HEK293 (cell line): ENCODE data around the gene MUC5B.

ENCODE experiments used
- CTCF ChIA-PET: fragments of 350-600 bp; formaldehyde crosslinking; extraction: SDS; loops from one replicate; lab custom pipeline; 2021; ENCODE audit warnings: antibody characterized with exemption; lab: Yijun Ruan, JAX
- POLR2A ChIA-PET: fragments of 300-600 bp; formaldehyde crosslinking; extraction: SDS; loops from one replicate; lab custom pipeline; 2020; ENCODE audit warnings: antibody characterized with exemption, inconsistent platforms; lab: Yijun Ruan, JAX
- H3K27ac ChIP-seq: fragments of 200-500 bp; sonication (Bioruptor generic); 2 replicates; pipeline ENCODE4 v1.5.1; 2014; ENCODE audit warnings: low read depth, low read length, control low read depth, inconsistent platforms; ENCODE audit errors: extremely low read depth
- H3K36me3 ChIP-seq, 2 experiments: fragments of 200-500 bp in 1 of 2; sonication (Bioruptor generic) in 1 of 2; 1 replicate in 1 of 2; 2 replicates in 1 of 2; pipeline ENCODE4 v1.5.1; 2014 to 2017; ENCODE audit warnings: inconsistent platforms in 2 of 2, low read length in 2 of 2; ENCODE audit not compliant: control insufficient read depth in 2 of 2, insufficient read depth in 1 of 2
- H3K4me1 ChIP-seq: fragments of 200-500 bp; sonication (Bioruptor generic); 2 replicates; pipeline ENCODE4 v1.5.1; 2014; ENCODE audit warnings: mild to moderate bottlenecking, low read length, inconsistent platforms; ENCODE audit not compliant: control insufficient read depth, insufficient read depth
- H3K4me3 ChIP-seq: 2 replicates; pipeline ENCODE4 v1.5.1; 2011; ENCODE audit warnings: low read depth, mild to moderate bottlenecking, control low read depth, low read length, moderate library complexity
- H3K9me3 ChIP-seq: fragments of 200-500 bp; sonication (Bioruptor generic); 2 replicates; pipeline ENCODE4 v1.5.1; 2014; ENCODE audit warnings: low read depth, low read length, inconsistent platforms; ENCODE audit not compliant: control insufficient read depth, insufficient read depth
- HOXA7 ChIP-seq: sonication (generic); formaldehyde crosslinking; IDR thresholded peaks from 2 replicates; pipeline ENCODE4 v1.8.1; 2022; ENCODE audit warnings: missing genetic modification reagents, borderline replicate concordance
- PRDM6 ChIP-seq: fragments of 450-650 bp; formaldehyde crosslinking; IDR thresholded peaks from 2 replicates; pipeline ENCODE4 v1.5.1; 2017; ENCODE audit warnings: missing biosample characterization, missing genetic modification characterization
- RBAK ChIP-seq: fragments of 450-650 bp; formaldehyde crosslinking; IDR thresholded peaks from 2 replicates; pipeline ENCODE4 v1.5.1; 2016; ENCODE audit warnings: missing biosample characterization, missing genetic modification characterization
- TRIM28 ChIP-seq: IDR thresholded peaks from 2 replicates; pipeline ENCODE4 v1.6.1; 2011; ENCODE audit warnings: low read length, control low read depth, borderline replicate concordance
- YY1 ChIP-seq: fragments of 450-650 bp; formaldehyde crosslinking; IDR thresholded peaks from 2 replicates; pipeline ENCODE4 v1.5.1; 2018; ENCODE audit warnings: missing biosample characterization, missing genetic modification characterization
- ZBTB17 ChIP-seq: fragments of 450-650 bp; formaldehyde crosslinking; IDR thresholded peaks from 2 replicates; pipeline ENCODE4 v1.5.1; 2016; ENCODE audit warnings: missing biosample characterization, missing genetic modification characterization
- ZFP37 ChIP-seq: fragments of 450-650 bp; formaldehyde crosslinking; IDR thresholded peaks from 2 replicates; pipeline ENCODE4 v1.5.1; 2016; ENCODE audit warnings: missing biosample characterization, missing genetic modification characterization
- ZNF133 ChIP-seq: fragments of 450-650 bp; formaldehyde crosslinking; IDR thresholded peaks from 2 replicates; pipeline ENCODE4 v1.5.1; 2016; ENCODE audit warnings: missing biosample characterization, missing genetic modification characterization
- ZNF169 ChIP-seq: fragments of 450-650 bp; formaldehyde crosslinking; IDR thresholded peaks from 2 replicates; pipeline ENCODE4 v1.5.1; 2016; ENCODE audit warnings: missing biosample characterization, missing genetic modification characterization
- ZNF221 ChIP-seq: fragments of 450-650 bp; formaldehyde crosslinking; IDR thresholded peaks from 2 replicates; pipeline ENCODE4 v1.5.1; 2017; ENCODE audit warnings: missing biosample characterization, missing genetic modification characterization, borderline replicate concordance
- ZNF223 ChIP-seq: fragments of 450-650 bp; formaldehyde crosslinking; IDR thresholded peaks from 2 replicates; pipeline ENCODE4 v1.5.1; 2016; ENCODE audit warnings: missing biosample characterization, missing genetic modification characterization
- ZNF274 ChIP-seq, 2 experiments: fragments of 200-500 bp in 1 of 2; fragments of 450-650 bp in 1 of 2; sonication (Bioruptor generic) in 1 of 2; formaldehyde crosslinking in 1 of 2; IDR thresholded peaks; 2 replicates each; pipeline versions ENCODE4 v1.5.1 to v1.6.1; 2014 to 2016; ENCODE audit warnings: borderline replicate concordance in 1 of 2, inconsistent platforms in 1 of 2, low read length in 1 of 2, missing biosample characterization in 1 of 2, missing genetic modification characterization in 1 of 2
- ZNF324 ChIP-seq: fragments of 450-650 bp; formaldehyde crosslinking; IDR thresholded peaks from 2 replicates; pipeline ENCODE4 v1.5.1; 2016; ENCODE audit warnings: missing biosample characterization, missing genetic modification characterization
- ZNF404 ChIP-seq: fragments of 450-650 bp; formaldehyde crosslinking; IDR thresholded peaks from 2 replicates; pipeline ENCODE4 v1.5.1; 2017; ENCODE audit warnings: missing biosample characterization, missing genetic modification characterization
- ZNF561 ChIP-seq: fragments of 450-650 bp; IDR thresholded peaks from 2 replicates; pipeline ENCODE4 v1.5.1; 2018; ENCODE audit warnings: missing biosample characterization, missing genetic modification characterization, borderline replicate concordance
- ZNF670 ChIP-seq: fragments of 450-650 bp; formaldehyde crosslinking; IDR thresholded peaks from 2 replicates; pipeline ENCODE4 v1.5.1; 2016; ENCODE audit warnings: missing biosample characterization, missing genetic modification characterization, low read depth
- ZNF707 ChIP-seq: fragments of 450-650 bp; formaldehyde crosslinking; IDR thresholded peaks from 2 replicates; pipeline ENCODE4 v1.5.1; 2016; ENCODE audit warnings: missing biosample characterization, missing genetic modification characterization
- ZSCAN4 ChIP-seq: fragments of 450-650 bp; formaldehyde crosslinking; IDR thresholded peaks from 2 replicates; pipeline ENCODE4 v1.5.1; 2017; ENCODE audit warnings: missing biosample characterization, missing genetic modification characterization
- TF ChIP-seq, protein P1 (sequence below): fragments of 450-650 bp; formaldehyde crosslinking; IDR thresholded peaks from 2 replicates; pipeline ENCODE4 v1.5.1; 2016; ENCODE audit warnings: missing biosample characterization, missing genetic modification characterization
- TF ChIP-seq, protein P2 (sequence below): fragments of 450-650 bp; formaldehyde crosslinking; IDR thresholded peaks from 2 replicates; pipeline ENCODE4 v1.5.1; 2016; ENCODE audit warnings: missing biosample characterization, missing genetic modification characterization, borderline replicate concordance
- TF ChIP-seq, protein P3 (sequence below): fragments of 450-650 bp; formaldehyde crosslinking; IDR thresholded peaks from 2 replicates; pipeline ENCODE4 v1.5.1; 2016; ENCODE audit warnings: missing biosample characterization, missing genetic modification characterization

MUC5B gene

GRCh38 chr11:1195682-1196515, 27.0 kb upstream of the MUC5B start (continued):
- no peak for TF ChIP-seq ZNF274 (IDR thresholded peaks at IDR 0.05; ENCODE audit: low read length)
- no peak for TF ChIP-seq ZNF274 (tag by site-specific recombination; IDR thresholded peaks at IDR 0.05; ENCODE audit: borderline replicate concordance)
- TF ChIP-seq ZSCAN4 (tag by site-specific recombination): no peak

GRCh38 chr11:1196516-1197391, 26.1 kb upstream of the MUC5B start:
- Histone ChIP-seq H3K27ac (no peak overlapping the region), H3K4me1 (no peaks in the 10 kb centered on the region), H3K36me3 (no peaks in the 10 kb centered on the region), H3K4me3 (no peak overlapping the region), H3K9me3 (no peaks in the 10 kb centered on the region)
- TF ChIP-seq ZNF221 (tag by site-specific recombination) (no peak), ZNF324 (tag by site-specific recombination) (no peak), RBAK (tag by site-specific recombination) (no peak), ZNF707 (tag by site-specific recombination) (no peak), PRDM6 (no peak), ZNF404 (tag by site-specific recombination) (no peak), ZNF561 (tag by site-specific recombination) (no peak), ZNF223 (no peak), HOXA7 (no peak), ZFP37 (tag by site-specific recombination) (no peak), ZBTB17 (tag by site-specific recombination) (no peak), YY1 (tag by site-specific recombination) (no peak), TRIM28 (no peak), ZNF670 (no peak), ZNF169 (tag by site-specific recombination) (no peak), ZNF133 (no peak)
- TF ChIP-seq, protein P1, sequence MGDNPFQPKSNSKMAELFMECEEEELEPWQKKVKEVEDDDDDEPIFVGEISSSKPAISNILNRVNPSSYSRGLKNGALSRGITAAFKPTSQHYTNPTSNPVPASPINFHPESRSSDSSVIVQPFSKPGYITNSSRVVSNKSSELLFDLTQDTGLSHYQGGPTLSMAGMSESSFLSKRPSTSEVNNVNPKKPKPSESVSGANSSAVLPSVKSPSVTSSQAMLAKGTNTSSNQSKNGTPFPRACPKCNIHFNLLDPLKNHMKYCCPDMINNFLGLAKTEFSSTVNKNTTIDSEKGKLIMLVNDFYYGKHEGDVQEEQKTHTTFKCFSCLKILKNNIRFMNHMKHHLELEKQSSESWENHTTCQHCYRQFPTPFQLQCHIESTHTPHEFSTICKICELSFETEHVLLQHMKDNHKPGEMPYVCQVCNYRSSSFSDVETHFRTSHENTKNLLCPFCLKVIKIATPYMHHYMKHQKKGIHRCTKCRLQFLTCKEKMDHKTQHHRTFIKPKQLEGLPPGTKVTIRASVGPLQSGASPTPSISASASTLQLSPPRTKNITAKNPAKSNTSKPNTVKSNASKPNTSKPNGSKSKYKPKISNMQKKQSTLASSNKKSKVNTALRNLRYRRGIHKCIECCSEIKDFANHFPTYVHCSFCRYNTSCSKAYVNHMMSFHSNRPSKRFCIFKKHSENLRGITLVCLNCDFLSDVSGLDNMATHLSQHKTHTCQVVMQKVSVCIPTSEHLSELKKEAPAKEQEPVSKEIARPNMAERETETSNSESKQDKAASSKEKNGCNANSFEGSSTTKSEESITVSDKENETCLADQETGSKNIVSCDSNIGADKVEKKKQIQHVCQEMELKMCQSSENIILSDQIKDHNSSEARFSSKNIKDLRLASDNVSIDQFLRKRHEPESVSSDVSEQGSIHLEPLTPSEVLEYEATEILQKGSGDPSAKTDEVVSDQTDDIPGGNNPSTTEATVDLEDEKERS (tag by site-specific recombination): no peak
- TF ChIP-seq, protein P2, sequence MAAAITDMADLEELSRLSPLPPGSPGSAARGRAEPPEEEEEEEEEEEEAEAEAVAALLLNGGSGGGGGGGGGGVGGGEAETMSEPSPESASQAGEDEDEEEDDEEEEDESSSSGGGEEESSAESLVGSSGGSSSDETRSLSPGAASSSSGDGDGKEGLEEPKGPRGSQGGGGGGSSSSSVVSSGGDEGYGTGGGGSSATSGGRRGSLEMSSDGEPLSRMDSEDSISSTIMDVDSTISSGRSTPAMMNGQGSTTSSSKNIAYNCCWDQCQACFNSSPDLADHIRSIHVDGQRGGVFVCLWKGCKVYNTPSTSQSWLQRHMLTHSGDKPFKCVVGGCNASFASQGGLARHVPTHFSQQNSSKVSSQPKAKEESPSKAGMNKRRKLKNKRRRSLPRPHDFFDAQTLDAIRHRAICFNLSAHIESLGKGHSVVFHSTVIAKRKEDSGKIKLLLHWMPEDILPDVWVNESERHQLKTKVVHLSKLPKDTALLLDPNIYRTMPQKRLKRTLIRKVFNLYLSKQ (tag by site-specific recombination): no peak
- TF ChIP-seq, protein P3, sequence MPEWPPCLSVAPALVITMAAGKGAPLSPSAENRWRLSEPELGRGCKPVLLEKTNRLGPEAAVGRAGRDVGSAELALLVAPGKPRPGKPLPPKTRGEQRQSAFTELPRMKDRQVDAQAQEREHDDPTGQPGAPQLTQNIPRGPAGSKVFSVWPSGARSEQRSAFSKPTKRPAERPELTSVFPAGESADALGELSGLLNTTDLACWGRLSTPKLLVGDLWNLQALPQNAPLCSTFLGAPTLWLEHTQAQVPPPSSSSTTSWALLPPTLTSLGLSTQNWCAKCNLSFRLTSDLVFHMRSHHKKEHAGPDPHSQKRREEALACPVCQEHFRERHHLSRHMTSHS (tag by site-specific recombination): no peak
- CTCF ChIA-PET: interaction anchor here (0.7 kb wide), 1 partner anchor 11 kb away, joined by 3 read pairs; no protein-coding TSS in a partner anchor
- POLR2A ChIA-PET: no interaction called here
